Sigmoid colon (tissue), 7 donors: ENCODE data around the gene MYH13. TPM values are rescaled to one million over a fixed set of nuclear protein-coding genes. Genes with fewer than 3 reads are reported as not detected.

Experiments
- DNase-seq: peaks from one replicate; pipeline ENCODE4 v3.0.0-alpha.2; 2019
- H3K27ac ChIP-seq, 4 donors: fragments of 200-600 bp; sonication (generic); one replicate each; pipeline ENCODE4 v1.5.1; 2016 to 2019; ENCODE audit warnings: mild to moderate bottlenecking in 1 of 4
- H3K27me3 ChIP-seq, 3 donors: fragments of 200-600 bp; sonication (generic); one replicate each; pipeline ENCODE4 v1.5.1; 2019; ENCODE audit warnings: mild to moderate bottlenecking in 1 of 3
- H3K36me3 ChIP-seq, 4 donors: fragments of 200-600 bp; sonication (generic); one replicate each; pipeline ENCODE4 v1.5.1; 2016 to 2019
- H3K4me1 ChIP-seq, 4 donors: fragments of 200-600 bp; sonication (generic); one replicate each; pipeline ENCODE4 v1.5.1; 2017 to 2019
- H3K4me3 ChIP-seq, 4 donors: fragments of 200-600 bp; sonication (generic); one replicate each; pipeline ENCODE4 v1.5.1; 2017 to 2019; ENCODE audit warnings: mild to moderate bottlenecking in 2 of 4, moderate library complexity in 1 of 4
- H3K9me3 ChIP-seq, 4 donors: fragments of 200-600 bp in 3 of 4; sonication (generic) in 3 of 4; one replicate each; pipeline versions ENCODE4 v1.5.1 to v1.6.1; 2013 to 2019
- CTCF ChIP-seq, 4 experiments: fragments of 450-650 bp in 3 of 4; fragments of 200-600 bp in 1 of 4; IDR thresholded peaks; one replicate each; pipeline ENCODE4 v1.5.1; 2016 to 2019; ENCODE audit warnings: antibody characterized with exemption in 4 of 4, mild to moderate bottlenecking in 3 of 4, moderate library complexity in 2 of 4
- EP300 ChIP-seq, 4 donors: sonication (generic); formaldehyde crosslinking; IDR thresholded peaks; one replicate each; pipeline ENCODE4 v1.6.1; 2017; ENCODE audit warnings: antibody characterized with exemption in 4 of 4
- POLR2A ChIP-seq, 2 donors: fragments of 450-650 bp; IDR thresholded peaks; one replicate each; pipeline ENCODE4 v1.6.1; 2016; ENCODE audit warnings: antibody characterized with exemption in 2 of 2, mild to moderate bottlenecking in 2 of 2, moderate library complexity in 2 of 2
- POLR2AphosphoS5 ChIP-seq, 4 donors: sonication (generic); formaldehyde crosslinking; IDR thresholded peaks; one replicate each; pipeline ENCODE4 v1.6.1; 2017; ENCODE audit warnings: antibody characterized with exemption in 4 of 4
- WGBS, 2 donors: extraction: QIAGEN DNeasy Blood & Tissue Kit; methylation state at CpG; one replicate each; pipeline ENCODE4 v1.1.7; 2013; 5-methylcytosine and 5-hydroxymethylcytosine counted together
- intact Hi-C: fragments of 100-400 bp; cut with DNase I; formaldehyde crosslinking; loops from one replicate; pipeline ENCODE4 v1.15.1; 2023
- polyA plus RNA-seq, 3 donors: library from polyadenylated mRNA; stranded (reverse); fragments of 200-250 nt; gene quantifications; one replicate each; pipeline ENCODE4 v1.2.3, GENCODE V29; 2013
- total RNA-seq, 4 donors: library from RNA; depleted of rRNA; stranded (reverse); fragments of >200 nt; gene quantifications; one replicate each; pipeline ENCODE4 v1.1.0, GENCODE V29; 2016
- donor health status: healthy with polysubstance abuse.
- donor health status: Bipolar disorder and iron deficiency.
- donor health status: healthy.

The MYH13 gene
- total and polyA plus RNA-seq, 7 donors: 0.06 TPM; not detected in 6

GRCh38 chr17:10380631-10381408, 8.0 kb upstream of the MYH13 start:
- intact Hi-C loops: no loop called here

DNA sequence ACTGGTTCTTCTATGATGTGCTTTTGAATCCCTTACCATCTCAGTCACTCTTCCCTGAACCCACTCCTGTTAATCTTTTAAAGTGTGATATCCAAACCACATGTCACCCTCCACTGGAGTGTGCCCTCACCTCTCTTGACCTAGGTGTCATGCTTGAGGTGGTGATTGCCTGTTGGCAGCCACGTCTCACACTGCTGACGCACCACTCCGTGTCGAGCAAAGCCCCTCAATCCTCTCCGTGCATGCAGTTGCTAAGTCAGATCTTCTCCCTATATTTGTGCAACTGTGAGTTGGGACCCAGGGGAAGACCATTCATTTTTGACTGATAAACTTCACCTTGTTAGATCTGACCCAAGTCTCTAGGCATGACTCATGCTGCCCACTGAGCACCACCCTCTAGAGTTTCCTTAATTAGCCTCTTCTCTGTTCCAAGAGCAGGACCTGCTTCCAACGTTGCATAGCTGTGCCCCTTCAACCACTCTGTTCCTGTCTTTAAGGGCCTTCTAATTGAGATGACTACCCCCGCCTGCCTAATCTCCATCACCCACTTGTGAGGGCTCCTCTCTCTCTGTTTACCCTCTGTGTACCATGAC, 2.7 kb downstream of the MYH13 start:
- WGBS, 2 donors: 83 to 84% methylated on average over 7 of the region's 7 CpGs
- Histone ChIP-seq H3K4me3 (no peak overlapping the region), H3K9me3 (no peaks in the 10 kb centered on the region), H3K27ac (no peak overlapping the region), H3K36me3 (no peaks in the 10 kb centered on the region), H3K4me1 (no peaks in the 10 kb centered on the region), H3K27me3 (no peaks in the 10 kb centered on the region)
- DNase-seq: no peak
- TF ChIP-seq CTCF (IDR thresholded peaks at IDR 0.05): no peak
- no peak for TF ChIP-seq POLR2A (IDR thresholded peaks at IDR 0.05)
- TF ChIP-seq EP300 (IDR thresholded peaks at IDR 0.05): no peak
- TF ChIP-seq POLR2AphosphoS5 (IDR thresholded peaks at IDR 0.05): no peak
- intact Hi-C loops: no loop called here

More at GRCh38 chr17:10380631-10381408, 8.0 kb upstream of the MYH13 start:
- DNase-seq: no peak
- no peak for TF ChIP-seq CTCF (IDR thresholded peaks at IDR 0.05)
- TF ChIP-seq POLR2A (IDR thresholded peaks at IDR 0.05): no peak
- no peak for TF ChIP-seq EP300 (IDR thresholded peaks at IDR 0.05)
- no peak for TF ChIP-seq POLR2AphosphoS5 (IDR thresholded peaks at IDR 0.05)
- Histone ChIP-seq H3K9me3 (no peaks in the 10 kb centered on the region), H3K36me3 (no peaks in the 10 kb centered on the region), H3K27me3 (no peaks in the 10 kb centered on the region), H3K4me3 (no peak overlapping the region), H3K4me1 (peaks cover 0 to 13% (median 7%) of the 10 kb centered on the region in 4 donors), H3K27ac (no peak overlapping the region)
- WGBS, 2 donors: 77 to 81% methylated on average over 3 of the region's 3 CpGs

- H3K36me3 ChIP-seq: no peaks in the 10 kb centered on the region
- H3K9me3 ChIP-seq: no peaks in the 10 kb centered on the region
- no peak for TF ChIP-seq POLR2AphosphoS5 (IDR thresholded peaks at IDR 0.05)
- TF ChIP-seq EP300 (IDR thresholded peaks at IDR 0.05): no peak
- no peak for TF ChIP-seq POLR2A (IDR thresholded peaks at IDR 0.05)
- no peak for TF ChIP-seq CTCF (IDR thresholded peaks at IDR 0.05)
- 80% methylated on average over 1 of the region's 1 CpG for WGBS, 2 donors
- no peak overlapping the region for H3K27ac ChIP-seq
- no peaks in the 10 kb centered on the region for H3K27me3 ChIP-seq
- H3K4me3 ChIP-seq: no peak overlapping the region
- intact Hi-C loops: no loop called here
- no peak for DNase-seq
- no peaks in the 10 kb centered on the region for H3K4me1 ChIP-seq
Measured at GRCh38 chr17:10369239-10369638, 3.6 kb downstream of the MYH13 start.

- Histone ChIP-seq H3K4me3 (no peak overlapping the region), H3K36me3 (no peaks in the 10 kb centered on the region), H3K4me1 (no peaks in the 10 kb centered on the region), H3K27me3 (no peaks in the 10 kb centered on the region), H3K27ac (no peak overlapping the region), H3K9me3 (no peaks in the 10 kb centered on the region)
- TF ChIP-seq POLR2AphosphoS5 (IDR thresholded peaks at IDR 0.05) (no peak), EP300 (IDR thresholded peaks at IDR 0.05) (no peak), POLR2A (IDR thresholded peaks at IDR 0.05) (no peak), CTCF (IDR thresholded peaks at IDR 0.05) (no peak)
- WGBS, 2 donors: 82 to 87% methylated on average over 3 of the region's 3 CpGs
- no peak for DNase-seq
- intact Hi-C loops: no loop called here
Measured at GRCh38 chr17:10368561-10368960, 4.2 kb downstream of the MYH13 start.
